Activated effector memory CD4-positive, alpha-beta T cell treated with anti-CD3 and anti-CD28 coated beads, Interleukin-2, amount 50 U/mL, for 16 hours (primary cell): ENCODE results near the gene CDC26.
"Not testable (repeated sequence)": the region's sequence is repeated elsewhere in the genome, so short reads cannot be mapped to it uniquely, and the experiment has no call there.

Experiments
- DNase-seq: peaks from one replicate; pipeline ENCODE4 v3.0.0-alpha.2; 2020

The CDC26 gene

GRCh38 chr9:113275157-113276131 is at the start of gene CDC26, which contains the start of gene PRPF4:
Gene CDC26, minus strand, starts transcription at chr9:113275572. Its CDS starts 3,065 bp downstream, at chr9:113272507.
Gene PRPF4, plus strand, starts transcription at chr9:113275658. Its CDS starts 86 bp downstream, at chr9:113275744.
- DNase-seq = peak; percentile 98

GRCh38 chr9:113322671-113323070 is 47.3 kb upstream of the CDC26 start:
- no peak for DNase-seq

GRCh38 chr9:113320051-113320450 is 44.7 kb upstream of the CDC26 start:
- DNase-seq = no peak

GRCh38 chr9:113319054-113319453 is 43.7 kb upstream of the CDC26 start:
- DNase-seq = no peak

GRCh38 chr9:113317777-113318176 is 42.4 kb upstream of the CDC26 start:
- DNase-seq = no peak

GRCh38 chr9:113316030-113316429 is 40.7 kb upstream of the CDC26 start:
- DNase-seq = no peak

GRCh38 chr9:113315231-113315630 is 39.9 kb upstream of the CDC26 start:
- DNase-seq = no peak

GRCh38 chr9:113313261-113313660 is 37.9 kb upstream of the CDC26 start:
- DNase-seq = no peak

- no peak for DNase-seq
Measured at GRCh38 chr9:113311961-113312360, 36.6 kb upstream of the CDC26 start.

- DNase-seq = no peak
Measured at GRCh38 chr9:113310538-113310937, 35.2 kb upstream of the CDC26 start.

- no peak for DNase-seq
Measured at GRCh38 chr9:113309204-113309813, 33.9 kb upstream of the CDC26 start.

- DNase-seq = no peak
Measured at GRCh38 chr9:113307396-113307975, 32.1 kb upstream of the CDC26 start.

GRCh38 chr9:113306566-113306965 is 31.2 kb upstream of the CDC26 start:
- DNase-seq = no peak

GRCh38 chr9:113302792-113303418 is 27.5 kb upstream of the CDC26 start, which contains the start of gene RNF183:
Gene RNF183, minus strand, starts transcription at chr9:113303376. Its CDS starts 5,192 bp downstream, at chr9:113298184.
- no peak for DNase-seq

- DNase-seq = no peak
Measured at GRCh38 chr9:113301548-113301947, 26.2 kb upstream of the CDC26 start.

- no peak for DNase-seq
Measured at GRCh38 chr9:113299800-113300292, 24.5 kb upstream of the CDC26 start.

- no peak for DNase-seq
Measured at GRCh38 chr9:113298924-113299770, 23.8 kb upstream of the CDC26 start.

GRCh38 chr9:113298311-113298710 is 22.9 kb upstream of the CDC26 start:
- no peak for DNase-seq

- no peak for DNase-seq
Measured at GRCh38 chr9:113296796-113297558, 21.6 kb upstream of the CDC26 start.

GRCh38 chr9:113296247-113296646 is 20.9 kb upstream of the CDC26 start:
- DNase-seq = not testable (repeated sequence)

GRCh38 chr9:113293285-113293878 is 18.0 kb upstream of the CDC26 start:
- no peak for DNase-seq
